Dendritic cell treated with granulocyte-macrophage colony-stimulating factor and Interleukin-4, amounts not matched to agents 40 ng/mL and 50 ng/mL, for 4 days (primary cell): Measurements from ENCODE around the gene RNF144A.
A peak's percentile ranks its signal among the peaks of the same experiment; 100 is the strongest.
"Not testable (repeated sequence)": the region's sequence is repeated elsewhere in the genome, so short reads cannot be mapped to it uniquely, and the experiment has no call there.

ENCODE experiments used
- H3K27ac Mint-ChIP-seq: one replicate; pipeline ENCODE4 v1.8.0; 2022; ENCODE audit warnings: mild to moderate bottlenecking, mixed read lengths
- H3K27me3 Mint-ChIP-seq: one replicate; pipeline ENCODE4 v1.8.0; 2022; ENCODE audit warnings: mild to moderate bottlenecking, mixed read lengths
- H3K36me3 Mint-ChIP-seq: one replicate; pipeline ENCODE4 v1.8.0; 2022; ENCODE audit warnings: low read depth, mixed read lengths
- H3K4me1 Mint-ChIP-seq: one replicate; pipeline ENCODE4 v1.8.0; 2022; ENCODE audit warnings: low read depth, mixed read lengths
- H3K4me3 Mint-ChIP-seq: one replicate; pipeline ENCODE4 v1.8.0; 2022; ENCODE audit warnings: mild to moderate bottlenecking, moderate library complexity, mixed read lengths
- H3K9me3 Mint-ChIP-seq: one replicate; pipeline ENCODE4 v1.8.0; 2022; ENCODE audit warnings: mixed read lengths
- intact Hi-C: fragments of 100-400 bp; cut with micrococcal nuclease; formaldehyde crosslinking; loops from one replicate; pipeline ENCODE4 v1.15.0; 2022

RNF144A gene

GRCh38 chr2:6928452-6928851, 11.2 kb downstream of the RNF144A start:
- Mint-ChIP-seq H3K27ac (no peak overlapping the region), H3K4me3 (no peak overlapping the region), H3K9me3 (no peaks in the 10 kb centered on the region), H3K27me3 (no peaks in the 10 kb centered on the region), H3K4me1 (no peaks in the 10 kb centered on the region), H3K36me3 (no peaks in the 10 kb centered on the region)
- intact Hi-C loops = no loop called here

GRCh38 chr2:6929196-6929819, 12.1 kb downstream of the RNF144A start:
- no peak overlapping the region for H3K4me3 Mint-ChIP-seq

GRCh38 chr2:6930923-6931647, 13.9 kb downstream of the RNF144A start:
- no peak overlapping the region for H3K4me3 Mint-ChIP-seq

More at GRCh38 chr2:6929196-6929819, 12.1 kb downstream of the RNF144A start:
- Mint-ChIP-seq H3K4me1 (peaks cover 5% of the 10 kb centered on the region), H3K27me3 (no peaks in the 10 kb centered on the region), H3K36me3 (no peaks in the 10 kb centered on the region), H3K9me3 (no peaks in the 10 kb centered on the region), H3K27ac (no peak overlapping the region)
- intact Hi-C loops = no loop called here

GRCh38 chr2:6931753-6932152, 14.5 kb downstream of the RNF144A start:
- Mint-ChIP-seq H3K27me3 (no peaks in the 10 kb centered on the region), H3K4me1 (peaks cover 16% of the 10 kb centered on the region), H3K9me3 (no peaks in the 10 kb centered on the region), H3K36me3 (no peaks in the 10 kb centered on the region), H3K4me3 (no peak overlapping the region), H3K27ac (no peak overlapping the region)
- intact Hi-C loops = no loop called here

More at GRCh38 chr2:6930923-6931647, 13.9 kb downstream of the RNF144A start:
- H3K4me1 Mint-ChIP-seq = peaks cover 16% of the 10 kb centered on the region
- H3K9me3 Mint-ChIP-seq = no peaks in the 10 kb centered on the region
- intact Hi-C loops = no loop called here
- no peak overlapping the region for H3K27ac Mint-ChIP-seq
- no peaks in the 10 kb centered on the region for H3K27me3 Mint-ChIP-seq
- H3K36me3 Mint-ChIP-seq = no peaks in the 10 kb centered on the region

GRCh38 chr2:6932206-6932605, 15.0 kb downstream of the RNF144A start:
- Mint-ChIP-seq H3K4me3 (no peak overlapping the region), H3K4me1 (peaks cover 16% of the 10 kb centered on the region), H3K9me3 (no peaks in the 10 kb centered on the region), H3K36me3 (no peaks in the 10 kb centered on the region), H3K27me3 (no peaks in the 10 kb centered on the region), H3K27ac (no peak overlapping the region)
- intact Hi-C loops = no loop called here

GRCh38 chr2:6932828-6933227, 15.6 kb downstream of the RNF144A start:
- H3K4me3 Mint-ChIP-seq = no peak overlapping the region
- intact Hi-C loops = no loop called here
- H3K27ac Mint-ChIP-seq = no peak overlapping the region
- H3K27me3 Mint-ChIP-seq = no peaks in the 10 kb centered on the region
- H3K36me3 Mint-ChIP-seq = no peaks in the 10 kb centered on the region
- no peaks in the 10 kb centered on the region for H3K9me3 Mint-ChIP-seq
- peaks cover 16% of the 10 kb centered on the region for H3K4me1 Mint-ChIP-seq

- H3K4me1 Mint-ChIP-seq = peaks cover 16% of the 10 kb centered on the region
- no peaks in the 10 kb centered on the region for H3K9me3 Mint-ChIP-seq
- H3K4me3 Mint-ChIP-seq = peak overlapping the region; percentile 2
- no peak overlapping the region for H3K27ac Mint-ChIP-seq
- H3K27me3 Mint-ChIP-seq = no peaks in the 10 kb centered on the region
- H3K36me3 Mint-ChIP-seq = no peaks in the 10 kb centered on the region
- intact Hi-C loops = no loop called here
Observed at GRCh38 chr2:6933911-6934310, 16.7 kb downstream of the RNF144A start.

GRCh38 chr2:6934345-6934744, 17.1 kb downstream of the RNF144A start:
- Mint-ChIP-seq H3K27ac (no peak overlapping the region), H3K36me3 (no peaks in the 10 kb centered on the region), H3K4me1 (peaks cover 16% of the 10 kb centered on the region), H3K9me3 (no peaks in the 10 kb centered on the region), H3K4me3 (no peak overlapping the region), H3K27me3 (no peaks in the 10 kb centered on the region)
- intact Hi-C loops = no loop called here

- peaks cover 16% of the 10 kb centered on the region for H3K4me1 Mint-ChIP-seq
- H3K4me3 Mint-ChIP-seq = no peak overlapping the region
Observed at GRCh38 chr2:6934758-6935651, 17.8 kb downstream of the RNF144A start.

GRCh38 chr2:6935652-6936020, 18.4 kb downstream of the RNF144A start:
- intact Hi-C loops, H3K27me3 Mint-ChIP-seq, H3K9me3 Mint-ChIP-seq, H3K27ac Mint-ChIP-seq, H3K4me3 Mint-ChIP-seq, H3K36me3 Mint-ChIP-seq: not testable (repeated sequence)
- peaks cover 16% of the 10 kb centered on the region for H3K4me1 Mint-ChIP-seq

More at GRCh38 chr2:6934758-6935651, 17.8 kb downstream of the RNF144A start:
- Mint-ChIP-seq H3K9me3 (no peaks in the 10 kb centered on the region), H3K27me3 (no peaks in the 10 kb centered on the region), H3K27ac (no peak overlapping the region), H3K36me3 (no peaks in the 10 kb centered on the region)
- intact Hi-C loops = no loop called here

GRCh38 chr2:6937157-6937556, 19.9 kb downstream of the RNF144A start:
- intact Hi-C loops = no loop called here
- peaks cover 16% of the 10 kb centered on the region for H3K4me1 Mint-ChIP-seq

GRCh38 chr2:6937582-6937981, 20.4 kb downstream of the RNF144A start:
- intact Hi-C loops = no loop called here
- Mint-ChIP-seq H3K27ac (no peak overlapping the region), H3K36me3 (no peaks in the 10 kb centered on the region), H3K4me3 (no peak overlapping the region), H3K4me1 (peaks cover 16% of the 10 kb centered on the region), H3K9me3 (no peaks in the 10 kb centered on the region), H3K27me3 (no peaks in the 10 kb centered on the region)

More at GRCh38 chr2:6937157-6937556, 19.9 kb downstream of the RNF144A start:
- Mint-ChIP-seq H3K9me3 (no peaks in the 10 kb centered on the region), H3K27ac (no peak overlapping the region), H3K36me3 (no peaks in the 10 kb centered on the region), H3K4me3 (no peak overlapping the region), H3K27me3 (no peaks in the 10 kb centered on the region)

- H3K27me3 Mint-ChIP-seq = no peaks in the 10 kb centered on the region
- H3K36me3 Mint-ChIP-seq = no peaks in the 10 kb centered on the region
- peaks cover 22% of the 10 kb centered on the region for H3K4me1 Mint-ChIP-seq
- H3K9me3 Mint-ChIP-seq = no peaks in the 10 kb centered on the region
- intact Hi-C loops = no loop called here
- no peak overlapping the region for H3K27ac Mint-ChIP-seq
- no peak overlapping the region for H3K4me3 Mint-ChIP-seq
Observed at GRCh38 chr2:6939071-6939470, 21.9 kb downstream of the RNF144A start.

- intact Hi-C loops = no loop called here
- peaks cover 17% of the 10 kb centered on the region for H3K4me1 Mint-ChIP-seq
- H3K27ac Mint-ChIP-seq = no peak overlapping the region
- no peaks in the 10 kb centered on the region for H3K9me3 Mint-ChIP-seq
- no peaks in the 10 kb centered on the region for H3K27me3 Mint-ChIP-seq
- H3K36me3 Mint-ChIP-seq = no peaks in the 10 kb centered on the region
- no peak overlapping the region for H3K4me3 Mint-ChIP-seq
Observed at GRCh38 chr2:6940820-6941219, 23.6 kb downstream of the RNF144A start.
